HG03097 (cell line): Measurements from ENCODE around the gene CLEC12A.
A peak's percentile ranks its signal among the peaks of the same experiment; 100 is the strongest.
"Not testable (repeated sequence)": the region's sequence is repeated elsewhere in the genome, so short reads cannot be mapped to it uniquely, and the experiment has no call there.

ENCODE experiments used
- ATAC-seq: cut with Tn5 transposase; IDR thresholded peaks from one replicate; pipeline ENCODE4 v1.9.1; 2021; ENCODE audit not compliant: unreplicated experiment, low FRiP score

The CLEC12A gene

DNA sequence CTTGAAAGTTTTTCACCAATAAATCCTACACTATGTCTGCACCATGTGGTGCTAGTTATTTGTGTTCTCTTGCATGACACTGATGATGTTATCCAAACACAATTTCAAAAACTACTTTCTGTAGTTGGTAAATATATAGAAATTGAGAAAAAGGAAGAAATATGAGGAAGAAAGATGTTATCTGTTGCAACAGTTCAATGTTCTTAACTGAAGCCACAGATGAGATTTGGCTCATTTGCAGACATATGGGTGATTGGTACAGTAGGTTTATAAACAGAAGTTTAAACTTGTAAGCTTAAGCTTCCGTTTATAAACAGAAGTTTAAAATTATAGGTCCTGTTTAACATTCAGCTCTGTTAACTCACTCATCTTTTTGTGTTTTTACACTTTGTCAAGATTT, at the start of gene CLEC12A:
Gene CLEC12A (plus strand): TSS at position 229 of the 400 bp plus-strand sequence. CDS start 188 bp downstream, outside the sequence.
- ATAC-seq: no peak

DNA sequence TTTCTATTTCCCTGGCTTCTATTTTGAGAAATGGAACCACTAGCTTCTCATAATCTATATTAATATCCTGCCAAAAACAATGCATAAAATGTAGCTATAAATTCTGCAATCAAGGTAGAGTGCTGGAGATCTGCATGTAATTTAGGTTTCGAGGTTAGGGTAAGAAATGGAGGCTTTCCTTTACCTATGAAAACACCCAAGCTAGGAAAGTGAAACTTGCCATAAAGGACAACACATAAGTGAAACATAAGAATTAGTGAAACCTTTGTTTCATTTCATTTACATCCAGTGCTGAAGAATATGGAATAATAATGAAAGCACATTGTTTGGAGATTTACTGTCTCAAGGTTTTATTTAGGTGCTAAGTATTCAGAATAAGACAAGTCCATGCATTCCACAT, 48.8 kb upstream of the CLEC12A start:
- no peak for ATAC-seq

DNA sequence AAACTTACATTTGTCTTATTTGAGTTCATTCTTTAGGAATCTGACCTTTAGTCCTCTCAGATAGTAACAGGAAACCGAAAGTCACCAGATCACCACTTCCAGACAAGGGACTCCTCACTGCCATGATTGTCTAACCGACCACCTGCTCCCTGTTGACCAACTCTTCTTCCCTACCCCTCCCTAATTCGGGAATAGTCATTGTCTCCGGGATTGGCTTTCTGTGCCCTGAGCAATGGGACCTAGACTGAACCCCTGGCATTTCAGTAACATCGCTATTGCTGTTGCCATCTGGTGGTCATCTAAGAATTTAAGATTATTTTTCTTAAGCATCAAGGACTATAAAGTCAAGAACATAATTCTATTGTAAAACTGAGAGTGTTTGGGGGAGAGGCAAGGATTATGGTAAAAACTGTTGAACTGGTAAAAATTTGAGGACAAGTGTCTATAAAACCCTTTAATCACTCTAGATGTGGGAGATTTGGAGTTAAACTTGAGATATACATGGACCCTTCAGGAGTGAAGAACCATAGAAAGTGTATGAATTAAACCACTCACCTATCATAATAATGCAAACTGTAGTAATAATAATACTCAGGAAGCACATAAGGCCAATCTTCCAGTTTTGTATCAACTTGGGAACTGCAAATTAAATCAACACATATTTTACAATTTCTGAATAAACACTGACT, 45.4 kb upstream of the CLEC12A start:
- no peak for ATAC-seq

DNA sequence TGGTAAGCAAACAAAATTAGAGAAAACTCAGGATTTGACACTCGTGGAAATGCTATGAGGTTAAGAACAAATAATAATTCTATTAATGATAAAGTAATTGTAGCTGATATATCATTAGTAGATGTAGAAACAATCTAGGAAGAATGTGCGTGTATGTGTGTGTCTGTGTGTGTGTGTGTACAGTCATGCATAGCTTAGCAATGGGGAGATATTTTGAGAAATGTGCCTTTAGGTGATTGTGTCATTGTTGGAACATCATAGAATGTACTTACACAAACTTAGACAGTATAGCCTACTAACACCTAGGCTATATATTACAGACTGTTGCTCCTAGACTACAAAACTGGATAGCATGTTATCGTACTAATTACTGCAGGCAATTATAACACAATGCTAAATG, 44.3 kb upstream of the CLEC12A start:
- ATAC-seq: no peak

DNA sequence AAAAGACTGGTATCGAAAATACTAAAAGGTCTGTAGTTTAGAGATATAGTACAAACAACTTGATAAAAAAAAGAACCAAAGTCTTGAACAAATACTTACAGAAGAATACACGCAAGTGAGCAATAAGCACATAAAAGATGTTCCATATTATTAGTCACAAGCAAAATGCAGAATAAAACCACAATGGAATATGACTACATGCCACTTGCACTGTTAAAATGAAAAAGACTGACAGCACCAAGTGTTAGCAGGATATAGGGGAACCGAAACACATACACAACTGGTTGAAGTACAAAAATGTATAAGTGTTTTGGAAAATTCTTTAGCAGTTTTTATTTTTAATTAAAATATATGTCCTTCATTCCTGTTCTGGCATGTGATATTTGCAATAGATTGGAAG, 42.6 kb upstream of the CLEC12A start:
- no peak for ATAC-seq

DNA sequence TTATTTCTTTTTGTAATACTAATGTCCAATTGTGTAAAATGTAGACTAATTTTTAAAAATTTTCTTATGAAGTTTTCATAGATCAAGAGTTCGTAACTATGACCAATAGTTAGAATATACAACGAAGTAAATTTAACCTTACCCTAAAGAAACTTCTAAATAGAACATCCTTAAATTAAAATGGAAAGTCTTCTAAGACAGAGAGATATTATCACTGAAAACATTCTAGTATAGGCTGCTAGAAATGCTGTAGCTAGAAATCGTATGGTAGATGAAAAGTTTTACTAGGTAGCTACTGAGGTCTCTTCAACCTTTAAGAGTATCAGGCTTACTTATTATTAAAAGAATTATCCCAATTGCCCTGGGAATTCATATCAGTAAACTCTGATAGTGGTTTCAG, 40.0 kb upstream of the CLEC12A start:
- ATAC-seq: no peak

DNA sequence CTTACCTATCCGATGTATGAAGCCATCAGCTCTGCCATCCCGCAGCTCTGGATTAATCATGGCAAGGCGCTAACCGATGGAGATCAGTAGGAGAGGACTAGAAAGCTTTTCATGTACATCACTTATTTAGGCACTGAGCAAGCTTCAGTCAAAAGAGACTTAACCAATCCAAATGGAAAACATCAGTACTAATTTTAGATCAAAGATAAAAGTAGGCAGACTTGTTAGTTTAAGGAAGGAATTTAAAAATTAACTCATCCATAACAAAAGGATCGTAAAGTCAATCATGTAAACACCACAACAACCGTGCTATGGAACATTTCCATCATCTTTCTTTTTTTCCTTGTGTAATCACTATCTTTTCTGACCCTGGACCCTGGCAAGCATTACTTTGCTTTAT, 38.9 kb upstream of the CLEC12A start, which contains the start of gene CLEC2A:
Gene CLEC2A (minus strand): TSS at position 101 of the 400 bp plus-strand sequence. CDS start 41 bp downstream, at position 60.
- no peak for ATAC-seq

DNA sequence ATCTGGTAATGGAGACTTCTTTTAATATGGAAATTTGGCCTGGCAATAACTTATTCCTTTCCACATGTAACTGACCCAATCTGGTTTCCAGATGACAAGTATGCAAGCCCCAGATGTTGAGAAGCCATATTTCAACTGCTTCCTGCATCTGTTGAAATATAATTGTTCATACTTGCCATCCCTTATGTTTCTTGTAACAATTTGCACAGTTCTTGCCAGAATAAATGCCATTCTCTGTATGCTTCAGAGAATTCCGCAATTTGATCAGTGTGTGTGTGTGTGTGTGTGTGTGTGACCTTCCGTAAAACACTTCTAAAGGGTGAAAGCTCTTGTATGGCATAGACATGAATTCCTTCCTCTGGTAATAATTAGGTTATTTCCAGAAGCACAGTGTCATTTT, 37.3 kb upstream of the CLEC12A start:
- no peak for ATAC-seq

DNA sequence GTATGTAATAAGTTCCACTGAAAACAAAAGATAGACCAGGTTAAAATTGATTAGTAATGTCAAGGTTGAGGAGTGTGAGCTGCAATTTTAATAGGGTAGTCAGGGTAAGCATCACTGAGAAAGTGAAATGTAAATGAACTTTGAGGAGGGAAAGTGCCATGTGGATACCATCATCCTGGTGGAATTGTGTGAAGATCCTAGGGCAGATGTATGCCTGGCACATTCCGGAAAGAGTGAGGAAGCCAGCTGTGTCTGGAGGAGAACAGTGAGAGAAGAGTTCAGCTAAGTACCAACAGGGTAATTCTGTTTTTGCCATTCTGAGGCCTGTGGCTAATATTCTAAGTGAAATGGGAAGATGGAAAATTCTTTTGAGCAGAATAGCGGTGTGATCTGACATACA, 36.2 kb upstream of the CLEC12A start:
- no peak for ATAC-seq

DNA sequence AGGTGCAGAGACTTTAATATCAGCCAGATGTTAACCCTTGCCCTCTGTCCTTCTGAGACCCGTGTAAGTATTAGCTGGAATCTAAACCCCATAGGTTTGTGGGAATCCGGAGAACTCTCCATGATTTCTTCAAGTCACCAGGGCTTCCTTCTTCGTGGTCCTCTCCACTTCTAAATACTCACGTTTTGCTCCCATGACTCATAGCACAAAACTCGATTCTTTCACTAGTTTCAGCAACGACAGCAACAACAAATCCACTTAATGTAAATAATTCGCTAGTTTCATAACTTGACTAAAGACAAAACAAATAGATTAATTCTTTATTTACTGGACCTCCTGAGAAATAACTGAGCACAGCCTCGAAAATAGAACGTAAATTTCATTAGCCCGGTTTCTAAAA, 34.6 kb upstream of the CLEC12A start:
- ATAC-seq: no peak

DNA sequence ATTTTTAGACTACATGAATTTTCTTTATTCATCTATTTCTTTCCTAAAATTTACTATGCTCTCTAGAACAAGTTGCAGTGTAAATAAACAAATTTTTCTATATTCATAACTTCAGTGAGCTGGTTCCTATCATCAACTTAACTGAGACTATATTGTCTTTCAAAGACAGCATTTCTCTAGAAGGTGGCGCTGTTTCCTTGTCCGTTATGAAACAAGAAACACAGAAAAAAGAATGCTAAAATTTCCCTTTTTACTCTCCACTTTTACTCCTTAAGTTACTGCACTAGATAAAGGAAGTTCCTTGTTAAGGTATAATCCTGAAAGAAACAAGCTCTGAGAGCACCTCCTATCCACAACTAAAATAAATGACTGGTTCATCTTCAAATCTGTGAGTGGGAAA, 30.8 kb upstream of the CLEC12A start:
- ATAC-seq: no peak

DNA sequence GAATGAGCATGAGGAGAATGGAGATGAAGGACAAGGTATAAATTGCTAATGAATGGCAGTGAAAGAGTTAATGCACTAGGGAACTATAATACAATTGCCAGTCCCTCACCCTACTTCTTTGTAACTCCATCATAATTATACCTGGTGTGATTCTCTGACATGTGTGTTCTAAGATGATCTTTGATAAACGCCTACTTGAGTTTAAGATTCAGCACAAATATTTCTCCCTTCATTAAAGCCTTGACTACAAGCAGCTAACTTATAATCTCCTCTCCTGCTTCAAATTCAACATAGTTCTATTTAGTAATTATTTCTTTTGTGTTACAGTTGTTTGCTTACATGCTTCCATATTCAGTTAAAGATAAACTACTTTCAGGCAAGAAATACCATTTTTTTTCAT, 29.4 kb upstream of the CLEC12A start:
- no peak for ATAC-seq

DNA sequence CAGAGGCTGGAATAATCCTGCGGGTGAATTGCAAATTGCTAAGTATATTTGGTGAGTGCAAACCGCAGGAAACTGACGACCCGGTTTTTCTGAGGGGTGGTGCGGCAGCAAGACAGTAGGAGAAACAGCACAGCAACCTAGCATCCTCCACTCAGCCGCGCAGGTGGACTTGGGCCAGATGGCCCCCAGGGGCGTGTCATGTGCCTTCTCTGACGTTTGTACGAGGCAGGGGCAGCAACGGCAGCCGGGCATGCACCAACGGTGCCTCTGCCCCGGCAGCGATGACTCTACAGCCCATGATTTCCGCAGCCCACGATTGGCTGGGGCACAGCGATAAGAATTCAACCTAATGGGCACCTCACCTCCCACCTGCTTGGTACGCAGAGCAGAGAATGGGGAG, 28.0 kb upstream of the CLEC12A start:
- no peak for ATAC-seq

DNA sequence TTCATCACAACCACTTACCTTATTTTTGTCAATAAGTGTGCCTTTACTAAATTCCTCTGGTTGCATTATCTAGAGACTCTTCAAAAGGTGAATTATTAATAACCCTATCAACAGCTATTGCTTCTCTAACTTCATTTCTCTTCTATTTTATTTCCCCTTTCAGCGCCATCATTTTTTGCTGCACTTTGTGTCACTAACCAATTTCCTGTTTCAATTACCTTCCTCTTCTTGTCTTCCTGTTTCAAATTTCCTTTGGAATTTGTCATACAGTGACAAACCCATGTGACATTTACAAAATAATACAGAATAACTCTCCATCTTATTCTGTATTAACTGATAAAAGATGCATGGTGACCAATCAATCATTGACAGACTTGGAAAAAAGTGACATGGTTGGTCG, 26.8 kb upstream of the CLEC12A start:
- ATAC-seq: no peak

DNA sequence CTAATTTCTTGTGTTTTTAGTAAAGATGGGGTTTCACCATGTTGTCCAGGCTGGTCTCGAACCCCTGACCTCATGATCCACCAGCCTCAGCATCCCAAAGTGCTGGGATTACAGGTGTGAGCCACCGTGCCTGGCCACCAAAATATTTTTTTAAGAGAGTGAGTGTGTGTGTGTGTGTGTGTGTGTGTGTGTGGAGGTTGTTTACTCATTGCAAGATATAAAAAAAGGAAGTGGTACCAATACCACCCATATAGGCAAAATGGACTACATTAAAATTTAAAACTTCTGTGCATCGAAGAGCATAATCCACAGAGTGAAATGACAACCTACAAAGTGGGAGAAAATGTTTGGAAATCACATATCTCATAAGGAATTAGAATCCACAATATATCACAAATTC, 23.5 kb upstream of the CLEC12A start:
- ATAC-seq: no peak

DNA sequence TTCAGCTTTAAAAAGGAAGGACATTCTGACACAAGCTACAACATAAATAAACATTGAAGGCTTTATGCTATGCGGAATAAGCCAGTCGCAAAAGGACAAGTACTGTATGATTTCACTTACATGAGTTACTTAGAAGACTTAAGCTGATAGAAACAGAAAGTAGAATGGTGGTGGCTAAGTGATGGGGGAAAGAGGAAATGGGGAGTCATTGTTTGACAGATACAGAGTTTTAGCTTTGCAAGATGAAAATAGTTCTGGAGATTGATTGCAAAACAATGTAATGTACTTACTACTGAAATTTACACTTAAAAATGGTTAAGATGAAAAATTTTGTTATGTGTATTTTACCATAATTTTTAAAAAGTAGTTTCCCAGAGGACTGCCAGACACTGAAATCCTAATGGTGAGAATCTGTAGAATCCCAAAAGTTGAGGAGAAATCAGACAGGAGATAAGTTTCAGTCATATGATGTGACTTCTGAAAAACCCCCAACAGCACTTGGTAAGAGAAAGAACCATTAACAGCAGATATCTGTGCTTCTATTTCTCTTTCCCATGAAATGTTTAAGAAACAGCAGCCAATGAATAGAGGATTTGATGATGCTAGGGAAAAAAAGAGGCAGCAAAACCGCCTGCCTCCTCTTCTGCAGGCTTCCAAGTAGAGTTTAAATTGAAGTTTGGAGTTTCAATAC, 22.5 kb upstream of the CLEC12A start:
- peak; percentile 89 for ATAC-seq

DNA sequence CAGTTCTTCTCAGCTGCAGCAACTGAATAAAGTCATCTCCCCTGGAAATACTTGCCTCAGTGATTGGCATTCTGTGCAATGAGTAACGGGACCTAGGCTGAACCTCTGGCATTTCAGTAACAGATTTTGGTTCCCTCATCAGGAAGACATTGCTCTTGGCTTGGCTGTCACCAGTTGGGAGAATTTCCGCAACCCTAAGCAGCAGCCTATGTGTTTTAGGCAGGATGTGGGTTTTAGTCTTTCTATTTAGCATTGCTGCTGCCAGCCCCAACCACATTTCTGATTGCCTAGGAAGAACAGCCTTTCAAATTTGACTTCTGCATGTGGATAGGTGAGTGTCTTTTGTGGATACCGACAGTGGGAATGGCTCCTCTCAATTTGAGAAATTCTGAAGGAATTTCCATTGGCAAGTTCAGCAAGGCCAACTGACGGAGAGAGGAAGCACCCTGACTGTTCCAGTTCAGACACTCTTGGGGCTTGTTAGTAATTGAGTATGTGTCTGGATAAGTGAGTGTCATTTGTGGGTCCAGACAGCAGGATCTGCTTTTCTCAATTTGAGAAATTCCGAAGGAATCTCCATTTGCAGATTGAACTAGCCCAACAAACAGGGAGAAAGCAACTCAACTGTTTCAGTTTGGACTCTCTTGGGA, 20.1 kb upstream of the CLEC12A start:
- no peak for ATAC-seq

DNA sequence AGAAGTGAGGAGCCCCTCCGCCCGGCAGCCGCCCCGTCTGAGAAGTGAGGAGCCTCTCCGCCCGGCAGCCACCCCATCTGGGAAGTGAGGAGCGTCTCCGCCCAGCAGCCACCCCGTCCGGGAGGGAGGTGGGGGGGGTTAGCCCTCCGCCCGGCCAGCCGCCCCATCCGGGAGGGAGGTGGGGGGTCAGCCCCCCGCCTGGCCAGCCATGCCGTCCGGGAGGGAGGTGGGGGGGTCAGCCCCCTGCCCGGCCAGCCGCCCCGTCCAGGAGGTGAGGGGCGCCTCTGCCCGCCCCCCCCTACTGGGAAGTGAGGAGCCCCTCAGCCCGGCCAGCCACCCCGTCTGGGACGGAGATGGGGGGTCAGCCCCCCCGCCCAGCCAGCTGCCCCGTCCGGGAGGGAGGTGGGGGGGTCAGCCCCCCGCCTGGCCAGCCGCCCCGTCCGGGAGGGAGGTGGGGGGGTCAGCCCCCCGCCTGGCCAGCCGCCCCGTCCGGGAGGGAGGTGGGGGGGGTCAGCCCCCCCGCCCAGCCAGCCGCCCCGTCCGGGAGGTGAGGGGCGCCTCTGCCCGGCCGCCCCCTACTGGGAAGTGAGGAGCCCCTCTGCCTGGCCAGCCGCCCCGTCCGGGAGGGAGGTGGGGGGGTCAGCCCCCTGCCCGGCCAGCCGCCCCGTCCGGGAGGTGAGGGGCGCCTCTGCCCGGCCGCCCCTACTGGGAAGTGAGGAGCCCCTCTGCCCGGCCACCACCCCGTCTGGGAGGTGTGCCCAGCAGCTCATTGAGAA, 18.1 kb upstream of the CLEC12A start:
- ATAC-seq: not testable (repeated sequence)

DNA sequence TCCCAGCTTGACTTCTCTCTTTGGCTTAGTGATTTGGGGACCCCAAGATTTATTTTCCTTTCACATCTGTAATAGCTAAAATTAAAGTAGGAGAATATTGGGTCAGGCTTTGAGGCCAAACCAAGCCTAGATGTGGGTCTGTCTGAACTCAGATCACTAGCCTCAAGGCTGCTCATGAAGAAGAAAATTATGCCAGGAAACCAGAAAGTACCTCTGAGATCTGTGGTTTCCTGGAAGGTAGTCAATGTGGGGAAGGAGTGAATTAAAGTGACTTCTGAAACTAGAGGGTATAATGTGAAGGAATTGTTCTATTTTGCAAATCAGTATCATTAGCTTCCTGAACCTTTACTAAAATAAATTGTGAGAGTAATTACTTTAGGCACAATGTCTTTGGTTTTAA, 13.4 kb upstream of the CLEC12A start:
- ATAC-seq: no peak

DNA sequence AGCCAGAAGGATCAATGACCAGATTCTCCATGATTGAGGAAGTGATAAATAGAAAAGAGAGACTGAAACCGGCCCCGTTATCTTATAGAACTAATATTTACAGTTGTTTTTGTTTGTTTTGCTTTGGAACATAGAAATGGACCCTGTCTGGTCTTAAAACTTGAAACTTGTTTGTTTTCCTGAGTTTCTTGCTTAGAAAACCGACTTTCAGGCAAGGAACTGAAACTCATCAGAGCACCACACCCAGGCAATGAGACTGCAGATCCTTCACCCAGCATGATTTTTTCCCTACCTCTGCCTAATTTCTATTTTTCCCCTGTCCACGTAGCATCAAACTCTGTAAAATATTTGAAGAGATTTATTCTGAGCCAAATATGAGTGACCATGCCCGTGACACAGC, 10.6 kb upstream of the CLEC12A start:
- ATAC-seq: no peak

DNA sequence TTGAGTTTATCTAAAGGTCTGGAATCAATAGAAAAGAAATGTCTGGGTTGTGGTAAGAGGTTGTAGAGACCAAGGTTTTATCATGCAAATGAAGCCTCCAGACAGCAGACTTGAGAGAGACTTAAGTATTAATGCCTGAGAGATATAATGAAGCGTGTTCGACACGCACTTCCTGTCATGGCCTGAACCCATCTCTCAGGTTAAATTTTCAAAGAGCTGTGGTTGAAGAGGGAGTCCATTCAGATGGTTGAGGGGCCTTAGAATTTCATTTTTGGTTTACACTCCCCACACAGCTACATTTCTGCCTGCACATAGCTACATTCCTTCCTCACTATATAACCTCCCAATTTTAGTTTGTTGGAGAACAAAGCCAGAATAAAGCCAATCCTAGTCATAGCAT, 10.1 kb upstream of the CLEC12A start:
- ATAC-seq: peak; percentile 68
